Measurements from ENCODE around the gene ALDH1A3. TPM values are rescaled to one million over a fixed set of nuclear protein-coding genes. Genes with fewer than 3 reads are reported as not detected.

ALDH1A3 gene
- total RNA-seq, 1 experiment from 2014 or later = 14.0 TPM

DNA sequence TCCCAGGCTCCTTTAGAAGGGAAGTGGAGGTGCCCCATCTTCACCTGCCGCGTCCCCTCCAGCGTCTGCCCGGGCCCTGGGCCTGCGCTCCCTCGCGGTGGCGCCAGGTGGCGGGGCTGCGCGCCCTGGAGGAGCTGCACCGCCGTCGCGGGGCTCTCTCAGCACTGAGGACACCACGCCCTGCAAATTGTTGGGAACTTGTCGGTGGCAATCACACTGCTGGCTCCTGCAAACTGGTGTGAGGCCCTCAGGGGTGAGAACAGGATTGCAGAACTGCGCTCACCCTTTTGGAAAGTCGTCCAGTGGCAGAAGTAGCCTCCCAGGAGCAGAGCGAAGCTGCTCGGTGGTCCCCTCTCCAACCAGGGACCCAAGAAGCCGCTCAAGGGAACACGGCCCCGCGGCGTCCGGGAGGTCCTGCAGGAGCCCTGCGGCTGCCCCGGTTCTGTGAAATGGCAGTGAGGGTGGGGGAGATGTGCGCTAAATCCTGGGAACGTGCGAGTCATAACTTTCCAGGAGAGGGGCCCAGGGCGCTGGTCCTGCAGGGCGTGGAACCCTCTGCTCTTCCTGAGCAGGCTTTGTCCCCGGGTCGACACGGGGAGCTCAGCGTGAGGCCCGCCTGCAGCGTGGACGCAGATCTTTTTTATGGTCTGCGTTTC is 38.5 kb downstream of the ALDH1A3 start (continued):
- TF ChIP-seq FOXP1 (CRISPR knock-in tag; IDR thresholded peaks at IDR 0.05; ENCODE audit: borderline replicate concordance) (no peak), FOXK1 (CRISPR knock-in tag; IDR thresholded peaks at IDR 0.05) (0 out of 2 replicates have a peak, but pooled peaks have one; percentile 11), NR2C2 (CRISPR knock-in tag; IDR thresholded peaks at IDR 0.05) (no peak), PRRX2 (CRISPR knock-in tag; IDR thresholded peaks at IDR 0.05) (0 out of 2 replicates have a peak, but pooled peaks have one; percentile 20)
- TF ChIP-seq, protein P1, sequence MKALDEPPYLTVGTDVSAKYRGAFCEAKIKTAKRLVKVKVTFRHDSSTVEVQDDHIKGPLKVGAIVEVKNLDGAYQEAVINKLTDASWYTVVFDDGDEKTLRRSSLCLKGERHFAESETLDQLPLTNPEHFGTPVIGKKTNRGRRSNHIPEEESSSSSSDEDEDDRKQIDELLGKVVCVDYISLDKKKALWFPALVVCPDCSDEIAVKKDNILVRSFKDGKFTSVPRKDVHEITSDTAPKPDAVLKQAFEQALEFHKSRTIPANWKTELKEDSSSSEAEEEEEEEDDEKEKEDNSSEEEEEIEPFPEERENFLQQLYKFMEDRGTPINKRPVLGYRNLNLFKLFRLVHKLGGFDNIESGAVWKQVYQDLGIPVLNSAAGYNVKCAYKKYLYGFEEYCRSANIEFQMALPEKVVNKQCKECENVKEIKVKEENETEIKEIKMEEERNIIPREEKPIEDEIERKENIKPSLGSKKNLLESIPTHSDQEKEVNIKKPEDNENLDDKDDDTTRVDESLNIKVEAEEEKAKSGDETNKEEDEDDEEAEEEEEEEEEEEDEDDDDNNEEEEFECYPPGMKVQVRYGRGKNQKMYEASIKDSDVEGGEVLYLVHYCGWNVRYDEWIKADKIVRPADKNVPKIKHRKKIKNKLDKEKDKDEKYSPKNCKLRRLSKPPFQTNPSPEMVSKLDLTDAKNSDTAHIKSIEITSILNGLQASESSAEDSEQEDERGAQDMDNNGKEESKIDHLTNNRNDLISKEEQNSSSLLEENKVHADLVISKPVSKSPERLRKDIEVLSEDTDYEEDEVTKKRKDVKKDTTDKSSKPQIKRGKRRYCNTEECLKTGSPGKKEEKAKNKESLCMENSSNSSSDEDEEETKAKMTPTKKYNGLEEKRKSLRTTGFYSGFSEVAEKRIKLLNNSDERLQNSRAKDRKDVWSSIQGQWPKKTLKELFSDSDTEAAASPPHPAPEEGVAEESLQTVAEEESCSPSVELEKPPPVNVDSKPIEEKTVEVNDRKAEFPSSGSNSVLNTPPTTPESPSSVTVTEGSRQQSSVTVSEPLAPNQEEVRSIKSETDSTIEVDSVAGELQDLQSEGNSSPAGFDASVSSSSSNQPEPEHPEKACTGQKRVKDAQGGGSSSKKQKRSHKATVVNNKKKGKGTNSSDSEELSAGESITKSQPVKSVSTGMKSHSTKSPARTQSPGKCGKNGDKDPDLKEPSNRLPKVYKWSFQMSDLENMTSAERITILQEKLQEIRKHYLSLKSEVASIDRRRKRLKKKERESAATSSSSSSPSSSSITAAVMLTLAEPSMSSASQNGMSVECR (CRISPR knock-in tag; IDR thresholded peaks at IDR 0.05; ENCODE audit: borderline replicate concordance) = peak; percentile 19; the same call in 1 of the 2 replicates
- TF ChIP-seq, protein P2, sequence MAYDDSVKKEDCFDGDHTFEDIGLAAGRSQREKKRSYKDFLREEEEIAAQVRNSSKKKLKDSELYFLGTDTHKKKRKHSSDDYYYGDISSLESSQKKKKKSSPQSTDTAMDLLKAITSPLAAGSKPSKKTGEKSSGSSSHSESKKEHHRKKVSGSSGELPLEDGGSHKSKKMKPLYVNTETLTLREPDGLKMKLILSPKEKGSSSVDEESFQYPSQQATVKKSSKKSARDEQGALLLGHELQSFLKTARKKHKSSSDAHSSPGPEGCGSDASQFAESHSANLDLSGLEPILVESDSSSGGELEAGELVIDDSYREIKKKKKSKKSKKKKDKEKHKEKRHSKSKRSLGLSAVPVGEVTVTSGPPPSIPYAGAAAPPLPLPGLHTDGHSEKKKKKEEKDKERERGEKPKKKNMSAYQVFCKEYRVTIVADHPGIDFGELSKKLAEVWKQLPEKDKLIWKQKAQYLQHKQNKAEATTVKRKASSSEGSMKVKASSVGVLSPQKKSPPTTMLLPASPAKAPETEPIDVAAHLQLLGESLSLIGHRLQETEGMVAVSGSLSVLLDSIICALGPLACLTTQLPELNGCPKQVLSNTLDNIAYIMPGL (CRISPR knock-in tag; IDR thresholded peaks at IDR 0.05) = peak; percentile 97
- TF ChIP-seq, protein P3, sequence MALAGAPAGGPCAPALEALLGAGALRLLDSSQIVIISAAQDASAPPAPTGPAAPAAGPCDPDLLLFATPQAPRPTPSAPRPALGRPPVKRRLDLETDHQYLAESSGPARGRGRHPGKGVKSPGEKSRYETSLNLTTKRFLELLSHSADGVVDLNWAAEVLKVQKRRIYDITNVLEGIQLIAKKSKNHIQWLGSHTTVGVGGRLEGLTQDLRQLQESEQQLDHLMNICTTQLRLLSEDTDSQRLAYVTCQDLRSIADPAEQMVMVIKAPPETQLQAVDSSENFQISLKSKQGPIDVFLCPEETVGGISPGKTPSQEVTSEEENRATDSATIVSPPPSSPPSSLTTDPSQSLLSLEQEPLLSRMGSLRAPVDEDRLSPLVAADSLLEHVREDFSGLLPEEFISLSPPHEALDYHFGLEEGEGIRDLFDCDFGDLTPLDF (CRISPR knock-in tag; IDR thresholded peaks at IDR 0.05) = no peak
- TF ChIP-seq, protein P4, sequence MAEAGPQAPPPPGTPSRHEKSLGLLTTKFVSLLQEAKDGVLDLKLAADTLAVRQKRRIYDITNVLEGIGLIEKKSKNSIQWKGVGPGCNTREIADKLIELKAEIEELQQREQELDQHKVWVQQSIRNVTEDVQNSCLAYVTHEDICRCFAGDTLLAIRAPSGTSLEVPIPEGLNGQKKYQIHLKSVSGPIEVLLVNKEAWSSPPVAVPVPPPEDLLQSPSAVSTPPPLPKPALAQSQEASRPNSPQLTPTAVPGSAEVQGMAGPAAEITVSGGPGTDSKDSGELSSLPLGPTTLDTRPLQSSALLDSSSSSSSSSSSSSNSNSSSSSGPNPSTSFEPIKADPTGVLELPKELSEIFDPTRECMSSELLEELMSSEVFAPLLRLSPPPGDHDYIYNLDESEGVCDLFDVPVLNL (CRISPR knock-in tag; IDR thresholded peaks at IDR 0.05; ENCODE audit: borderline replicate concordance, low read depth) = no peak

DNA sequence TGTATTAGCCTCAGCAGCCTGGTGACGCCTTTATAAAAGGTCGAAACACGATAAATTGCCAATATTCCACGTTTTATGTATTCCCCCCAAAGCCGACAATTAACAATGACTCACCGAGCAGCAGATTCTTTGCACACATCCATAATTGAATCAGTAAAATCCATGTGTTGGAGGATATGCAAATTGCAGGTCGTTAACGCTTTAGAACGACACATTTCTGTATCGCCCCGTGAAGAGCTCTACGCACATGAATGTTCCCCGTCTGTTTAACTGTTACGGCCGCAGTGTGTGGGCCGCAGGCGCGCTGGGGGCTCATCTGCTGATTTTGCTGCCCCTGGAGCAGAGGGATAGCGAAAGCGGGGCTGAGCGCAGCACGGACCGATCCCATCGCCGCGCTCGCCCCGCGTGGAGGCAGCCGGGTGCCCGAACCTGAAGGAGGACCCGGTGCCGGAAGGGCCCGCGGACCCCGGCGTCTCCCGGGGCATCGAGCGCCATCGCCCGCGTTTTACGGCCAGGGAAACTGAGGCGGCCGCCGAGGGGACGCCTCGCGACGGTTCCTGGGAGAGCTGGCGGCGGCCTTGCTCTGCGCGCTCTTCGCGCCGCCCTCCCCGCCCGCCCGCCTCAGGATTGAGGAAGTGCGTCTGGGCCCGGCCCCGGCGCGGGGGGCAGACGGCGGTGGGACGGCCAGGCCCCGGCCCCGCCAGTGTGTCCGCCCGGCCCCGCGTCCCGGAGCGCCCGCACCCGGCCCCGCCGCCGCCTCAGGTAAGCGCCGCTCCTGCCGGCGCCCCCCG is 39.3 kb downstream of the ALDH1A3 start, which contains the start of gene LRRK1:
LRRK1 (plus strand) TSS at position 668 of the 791 bp plus-strand sequence. CDS start 5,276 bp downstream, outside the sequence.
- POLR2A ChIA-PET = interaction anchor here (1.8 kb wide), 1 partner anchor 89 kb away, joined by 11 read pairs; no protein-coding TSS in a partner anchor
- DNase-seq (ENCODE audit: low spot score) (peak; percentile 50), ATAC-seq (peak; percentile 19)
- H3K4me3 Mint-ChIP-seq = peak within 1 kb of the TSS; percentile 71
- H3K9me3 Mint-ChIP-seq = no peaks in the 10 kb centered on the region
- CTCF ChIA-PET = interaction anchor here (0.8 to 10.6 kb wide), 23 partner anchors 9 to 339 kb away, joined by 3 to 253 read pairs (median 6); partner anchors contain the start of gene ALDH1A3
- H3K36me3 Mint-ChIP-seq = peaks cover 5% of the 10 kb centered on the region; the same call in 1 of the 2 replicates
- H3K27ac Mint-ChIP-seq = no peak within 1 kb of the TSS
- H3K4me1 Mint-ChIP-seq = peaks cover 18% of the 10 kb centered on the region
- peaks cover 61% of the 10 kb centered on the region for H3K27me3 Mint-ChIP-seq (ENCODE audit: low read depth)
- TF ChIP-seq, protein P5, sequence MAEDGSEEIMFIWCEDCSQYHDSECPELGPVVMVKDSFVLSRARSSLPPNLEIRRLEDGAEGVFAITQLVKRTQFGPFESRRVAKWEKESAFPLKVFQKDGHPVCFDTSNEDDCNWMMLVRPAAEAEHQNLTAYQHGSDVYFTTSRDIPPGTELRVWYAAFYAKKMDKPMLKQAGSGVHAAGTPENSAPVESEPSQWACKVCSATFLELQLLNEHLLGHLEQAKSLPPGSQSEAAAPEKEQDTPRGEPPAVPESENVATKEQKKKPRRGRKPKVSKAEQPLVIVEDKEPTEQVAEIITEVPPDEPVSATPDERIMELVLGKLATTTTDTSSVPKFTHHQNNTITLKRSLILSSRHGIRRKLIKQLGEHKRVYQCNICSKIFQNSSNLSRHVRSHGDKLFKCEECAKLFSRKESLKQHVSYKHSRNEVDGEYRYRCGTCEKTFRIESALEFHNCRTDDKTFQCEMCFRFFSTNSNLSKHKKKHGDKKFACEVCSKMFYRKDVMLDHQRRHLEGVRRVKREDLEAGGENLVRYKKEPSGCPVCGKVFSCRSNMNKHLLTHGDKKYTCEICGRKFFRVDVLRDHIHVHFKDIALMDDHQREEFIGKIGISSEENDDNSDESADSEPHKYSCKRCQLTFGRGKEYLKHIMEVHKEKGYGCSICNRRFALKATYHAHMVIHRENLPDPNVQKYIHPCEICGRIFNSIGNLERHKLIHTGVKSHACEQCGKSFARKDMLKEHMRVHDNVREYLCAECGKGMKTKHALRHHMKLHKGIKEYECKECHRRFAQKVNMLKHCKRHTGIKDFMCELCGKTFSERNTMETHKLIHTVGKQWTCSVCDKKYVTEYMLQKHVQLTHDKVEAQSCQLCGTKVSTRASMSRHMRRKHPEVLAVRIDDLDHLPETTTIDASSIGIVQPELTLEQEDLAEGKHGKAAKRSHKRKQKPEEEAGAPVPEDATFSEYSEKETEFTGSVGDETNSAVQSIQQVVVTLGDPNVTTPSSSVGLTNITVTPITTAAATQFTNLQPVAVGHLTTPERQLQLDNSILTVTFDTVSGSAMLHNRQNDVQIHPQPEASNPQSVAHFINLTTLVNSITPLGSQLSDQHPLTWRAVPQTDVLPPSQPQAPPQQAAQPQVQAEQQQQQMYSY (CRISPR knock-in tag; IDR thresholded peaks at IDR 0.05) = peak; percentile 6; the same call in 1 of the 2 replicates
- no peak for TF ChIP-seq SOX15 (CRISPR knock-in tag; IDR thresholded peaks at IDR 0.05)
- TF ChIP-seq, protein P6, sequence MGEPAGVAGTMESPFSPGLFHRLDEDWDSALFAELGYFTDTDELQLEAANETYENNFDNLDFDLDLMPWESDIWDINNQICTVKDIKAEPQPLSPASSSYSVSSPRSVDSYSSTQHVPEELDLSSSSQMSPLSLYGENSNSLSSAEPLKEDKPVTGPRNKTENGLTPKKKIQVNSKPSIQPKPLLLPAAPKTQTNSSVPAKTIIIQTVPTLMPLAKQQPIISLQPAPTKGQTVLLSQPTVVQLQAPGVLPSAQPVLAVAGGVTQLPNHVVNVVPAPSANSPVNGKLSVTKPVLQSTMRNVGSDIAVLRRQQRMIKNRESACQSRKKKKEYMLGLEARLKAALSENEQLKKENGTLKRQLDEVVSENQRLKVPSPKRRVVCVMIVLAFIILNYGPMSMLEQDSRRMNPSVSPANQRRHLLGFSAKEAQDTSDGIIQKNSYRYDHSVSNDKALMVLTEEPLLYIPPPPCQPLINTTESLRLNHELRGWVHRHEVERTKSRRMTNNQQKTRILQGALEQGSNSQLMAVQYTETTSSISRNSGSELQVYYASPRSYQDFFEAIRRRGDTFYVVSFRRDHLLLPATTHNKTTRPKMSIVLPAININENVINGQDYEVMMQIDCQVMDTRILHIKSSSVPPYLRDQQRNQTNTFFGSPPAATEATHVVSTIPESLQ (CRISPR knock-in tag; IDR thresholded peaks at IDR 0.05) = no peak
- 0 out of 2 replicates have a peak, but pooled peaks have one; percentile 19 for TF ChIP-seq FOXP1 (CRISPR knock-in tag; IDR thresholded peaks at IDR 0.05; ENCODE audit: borderline replicate concordance)
- TF ChIP-seq, protein P7, sequence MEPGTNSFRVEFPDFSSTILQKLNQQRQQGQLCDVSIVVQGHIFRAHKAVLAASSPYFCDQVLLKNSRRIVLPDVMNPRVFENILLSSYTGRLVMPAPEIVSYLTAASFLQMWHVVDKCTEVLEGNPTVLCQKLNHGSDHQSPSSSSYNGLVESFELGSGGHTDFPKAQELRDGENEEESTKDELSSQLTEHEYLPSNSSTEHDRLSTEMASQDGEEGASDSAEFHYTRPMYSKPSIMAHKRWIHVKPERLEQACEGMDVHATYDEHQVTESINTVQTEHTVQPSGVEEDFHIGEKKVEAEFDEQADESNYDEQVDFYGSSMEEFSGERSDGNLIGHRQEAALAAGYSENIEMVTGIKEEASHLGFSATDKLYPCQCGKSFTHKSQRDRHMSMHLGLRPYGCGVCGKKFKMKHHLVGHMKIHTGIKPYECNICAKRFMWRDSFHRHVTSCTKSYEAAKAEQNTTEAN (CRISPR knock-in tag; IDR thresholded peaks at IDR 0.05) = 0 out of 2 replicates have a peak, but pooled peaks have one; percentile 30
- TF ChIP-seq, protein P8, sequence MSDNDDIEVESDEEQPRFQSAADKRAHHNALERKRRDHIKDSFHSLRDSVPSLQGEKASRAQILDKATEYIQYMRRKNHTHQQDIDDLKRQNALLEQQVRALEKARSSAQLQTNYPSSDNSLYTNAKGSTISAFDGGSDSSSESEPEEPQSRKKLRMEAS (CRISPR knock-in tag; IDR thresholded peaks at IDR 0.05) = peak; percentile 22; the same call in 1 of the 2 replicates
- TF ChIP-seq ETV6 (CRISPR knock-in tag; IDR thresholded peaks at IDR 0.05) = 0 out of 2 replicates have a peak, but pooled peaks have one; percentile 46
- TF ChIP-seq FOXK1 (CRISPR knock-in tag; IDR thresholded peaks at IDR 0.05) = 0 out of 2 replicates have a peak, but pooled peaks have one; percentile 14
